CD4-positive, alpha-beta T cell (primary cell): ENCODE measurements around the gene WNK1. TPM values are rescaled to one million over a fixed set of nuclear protein-coding genes. Genes with fewer than 3 reads are reported as not detected.

Source experiments
- ATAC-seq: fragments of 200-7000 bp; cut with Tn5 transposase; one replicate; pipeline ENCODE4 v1.10.0; 2022; ENCODE audit warnings: mild to moderate bottlenecking; ENCODE audit not compliant: poor library complexity
- CTCF ChIA-PET: fragments of 350-600 bp; sonication (Branson Sonifier 250); formaldehyde crosslinking; loops from one replicate; lab custom pipeline; 2021; ENCODE audit warnings: antibody characterized with exemption, inconsistent platforms; lab: Charles Lee
- POLR2A ChIA-PET: fragments of 350-600 bp; sonication (Branson Sonifier 250); formaldehyde crosslinking; loops from one replicate; lab custom pipeline; 2021; ENCODE audit warnings: antibody characterized with exemption, inconsistent platforms; lab: Charles Lee
- DNase-seq, 14 experiments: peaks; one replicate each; pipeline ENCODE4 v3.0.0-alpha.2; 2013 to 2020; ENCODE audit warnings: mixed read lengths in 2 of 14
- H3K27ac ChIP-seq, 2 donors: one replicate each; pipeline versions ENCODE4 v1.5.1 to v1.7.0; 2013; ENCODE audit warnings: low read length in 2 of 2, low read depth in 1 of 2, mild to moderate bottlenecking in 1 of 2
- H3K27me3 ChIP-seq, 2 experiments: 1 replicate in 1 of 2; 2 replicates in 1 of 2; pipeline versions ENCODE4 v1.6.1 to v1.7.0; 2013; ENCODE audit warnings: low read length in 2 of 2, control low read depth in 1 of 2, mild to moderate bottlenecking in 1 of 2, moderate library complexity in 1 of 2; ENCODE audit not compliant: insufficient read depth in 2 of 2, control insufficient read depth in 1 of 2
- H3K36me3 ChIP-seq: one replicate; pipeline ENCODE4 v1.6.1; 2013; ENCODE audit warnings: low read length, control low read depth; ENCODE audit not compliant: insufficient read depth
- H3K4me1 ChIP-seq: one replicate; pipeline ENCODE4 v1.6.1; 2013; ENCODE audit warnings: low read length, control low read depth; ENCODE audit not compliant: insufficient read depth
- H3K4me3 ChIP-seq: one replicate; pipeline ENCODE4 v1.5.1; 2013; ENCODE audit warnings: mild to moderate bottlenecking, low read length, moderate library complexity
- H3K9me3 ChIP-seq, 2 experiments: 1 replicate in 1 of 2; 2 replicates in 1 of 2; pipeline versions ENCODE4 v1.6.1 to v1.7.0; 2013; ENCODE audit warnings: low read length in 2 of 2, mild to moderate bottlenecking in 2 of 2, control low read depth in 1 of 2, moderate library complexity in 1 of 2; ENCODE audit not compliant: control insufficient read depth in 1 of 2, insufficient read depth in 1 of 2
- H3K27ac Mint-ChIP-seq: one replicate; pipeline ENCODE4 v1.8.0; 2020; ENCODE audit warnings: mixed read lengths
- H3K27me3 Mint-ChIP-seq: one replicate; pipeline ENCODE4 v1.8.0; 2021; ENCODE audit warnings: mixed read lengths
- H3K36me3 Mint-ChIP-seq: one replicate; pipeline ENCODE4 v1.8.0; 2021; ENCODE audit warnings: low read depth, mixed read lengths
- H3K4me1 Mint-ChIP-seq: one replicate; pipeline ENCODE4 v1.8.0; 2021; ENCODE audit warnings: low read depth, mixed read lengths
- H3K4me3 Mint-ChIP-seq: one replicate; pipeline ENCODE4 v1.8.0; 2020; ENCODE audit warnings: mild to moderate bottlenecking, mixed read lengths
- H3K9me3 Mint-ChIP-seq: one replicate; pipeline ENCODE4 v1.8.0; 2020; ENCODE audit warnings: mixed read lengths
- intact Hi-C, 2 experiments: fragments of 100-400 bp; cut with DNase I in 1 of 2; cut with micrococcal nuclease in 1 of 2; formaldehyde crosslinking; loops; one replicate each; pipeline versions ENCODE4 v1.15.1 to v1.9.0; 2023 to 2025; cut with DNase I, micrococcal nuclease
- total RNA-seq, 174 experiments: library from RNA in 2 of 174; stranded (reverse) in 2 of 174; gene quantifications; one replicate each; pipeline ENCODE4 v1.2.3 and lab custom pipeline; 2021 to 2026
- TF ChIP-seq, protein P1 (sequence below): fragments of 200-600 bp; IDR thresholded peaks from one replicate; pipeline ENCODE4 v1.8.0; 2022; ENCODE audit warnings: antibody characterized with exemption, mild to moderate bottlenecking

Gene WNK1
- total RNA-seq, 2 experiments from 2014 or later, result 193 to 198 TPM

DNA sequence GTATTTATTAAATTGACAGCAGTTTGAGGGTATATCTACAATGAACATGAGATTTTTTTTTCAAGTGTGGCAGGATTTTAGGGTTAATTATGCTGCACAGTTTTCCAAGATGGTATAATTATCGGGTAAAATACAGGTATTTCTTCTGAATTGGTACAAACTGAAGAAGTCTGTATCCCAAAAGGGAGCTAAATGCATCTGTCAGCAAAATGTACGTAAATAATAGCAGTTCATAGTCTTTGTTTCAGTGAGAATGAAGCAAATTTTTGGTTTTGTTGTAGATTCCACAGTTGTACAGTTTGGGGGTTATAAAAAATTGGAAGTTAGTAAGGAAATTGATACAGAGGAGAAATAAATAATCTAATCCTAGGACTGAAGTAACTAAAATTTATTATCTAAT lies 133.8 kb downstream of the WNK1 start:
- no peak overlapping the region for H3K27ac ChIP-seq
- Mint-ChIP-seq H3K4me1 (no peaks in the 10 kb centered on the region), H3K9me3 (no peaks in the 10 kb centered on the region), H3K27me3 (no peaks in the 10 kb centered on the region), H3K27ac (no peak overlapping the region), H3K36me3 (peaks cover 96% of the 10 kb centered on the region), H3K4me3 (no peak overlapping the region)
- ChIA-PET POLR2A (no interaction called here), CTCF (no interaction called here)
- H3K9me3 ChIP-seq, result no peaks in the 10 kb centered on the region
- no peaks in the 10 kb centered on the region for H3K4me1 ChIP-seq
- DNase-seq (no peak), ATAC-seq (no peak)
- no peak overlapping the region for H3K4me3 ChIP-seq
- TF ChIP-seq, protein P1, sequence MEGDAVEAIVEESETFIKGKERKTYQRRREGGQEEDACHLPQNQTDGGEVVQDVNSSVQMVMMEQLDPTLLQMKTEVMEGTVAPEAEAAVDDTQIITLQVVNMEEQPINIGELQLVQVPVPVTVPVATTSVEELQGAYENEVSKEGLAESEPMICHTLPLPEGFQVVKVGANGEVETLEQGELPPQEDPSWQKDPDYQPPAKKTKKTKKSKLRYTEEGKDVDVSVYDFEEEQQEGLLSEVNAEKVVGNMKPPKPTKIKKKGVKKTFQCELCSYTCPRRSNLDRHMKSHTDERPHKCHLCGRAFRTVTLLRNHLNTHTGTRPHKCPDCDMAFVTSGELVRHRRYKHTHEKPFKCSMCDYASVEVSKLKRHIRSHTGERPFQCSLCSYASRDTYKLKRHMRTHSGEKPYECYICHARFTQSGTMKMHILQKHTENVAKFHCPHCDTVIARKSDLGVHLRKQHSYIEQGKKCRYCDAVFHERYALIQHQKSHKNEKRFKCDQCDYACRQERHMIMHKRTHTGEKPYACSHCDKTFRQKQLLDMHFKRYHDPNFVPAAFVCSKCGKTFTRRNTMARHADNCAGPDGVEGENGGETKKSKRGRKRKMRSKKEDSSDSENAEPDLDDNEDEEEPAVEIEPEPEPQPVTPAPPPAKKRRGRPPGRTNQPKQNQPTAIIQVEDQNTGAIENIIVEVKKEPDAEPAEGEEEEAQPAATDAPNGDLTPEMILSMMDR, result no peak
- intact Hi-C loops, result no loop called here
- peaks cover 95% of the 10 kb centered on the region for H3K36me3 ChIP-seq
- H3K27me3 ChIP-seq, result no peaks in the 10 kb centered on the region

DNA sequence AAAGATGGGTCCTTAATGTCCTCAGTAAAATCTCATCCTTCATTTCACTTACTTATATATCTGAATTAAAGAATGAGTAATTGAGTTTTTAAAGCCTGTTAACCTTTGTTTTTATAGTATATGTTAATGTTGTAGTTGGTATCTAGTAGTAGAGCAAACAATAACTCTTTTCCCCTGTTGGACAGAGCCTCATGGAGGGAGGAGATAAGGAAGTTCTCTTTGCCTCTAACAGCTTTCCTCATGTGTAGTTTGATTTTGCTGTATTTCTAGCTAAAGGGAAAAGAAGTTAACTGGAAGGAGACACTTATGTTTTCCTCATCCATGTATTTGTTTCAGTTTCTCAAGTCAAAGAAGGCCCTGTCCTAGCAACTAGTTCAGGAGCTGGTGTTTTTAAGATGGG lies 141.8 kb downstream of the WNK1 start:
- Mint-ChIP-seq H3K4me1 (no peaks in the 10 kb centered on the region), H3K36me3 (peaks cover 81% of the 10 kb centered on the region), H3K27me3 (no peaks in the 10 kb centered on the region), H3K27ac (no peak overlapping the region), H3K9me3 (no peaks in the 10 kb centered on the region), H3K4me3 (no peak overlapping the region)
- DNase-seq (no peak), ATAC-seq (no peak)
- CTCF ChIA-PET, result no interaction called here
- Histone ChIP-seq H3K4me1 (no peaks in the 10 kb centered on the region), H3K4me3 (no peak overlapping the region), H3K27me3 (no peaks in the 10 kb centered on the region), H3K27ac (no peak overlapping the region), H3K36me3 (peaks cover 82% of the 10 kb centered on the region), H3K9me3 (no peaks in the 10 kb centered on the region)
- POLR2A ChIA-PET, result no interaction called here
- TF ChIP-seq, protein P1, result no peak
- intact Hi-C loops, result no loop called here

DNA sequence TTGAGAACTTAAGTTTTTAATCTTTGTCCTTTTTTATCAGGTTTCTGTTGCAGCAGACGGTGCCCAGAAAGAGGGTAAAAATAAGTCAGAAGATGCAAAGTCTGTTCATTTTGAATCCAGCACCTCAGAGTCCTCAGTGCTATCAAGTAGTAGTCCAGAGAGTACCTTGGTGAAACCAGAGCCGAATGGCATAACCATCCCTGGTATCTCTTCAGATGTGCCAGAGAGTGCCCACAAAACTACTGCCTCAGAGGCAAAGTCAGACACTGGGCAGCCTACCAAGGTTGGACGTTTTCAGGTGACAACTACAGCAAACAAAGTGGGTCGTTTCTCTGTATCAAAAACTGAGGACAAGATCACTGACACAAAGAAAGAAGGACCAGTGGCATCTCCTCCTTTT lies 143.7 kb downstream of the WNK1 start:
- Histone ChIP-seq H3K4me3 (no peak overlapping the region), H3K9me3 (no peaks in the 10 kb centered on the region), H3K4me1 (no peaks in the 10 kb centered on the region), H3K27me3 (no peaks in the 10 kb centered on the region), H3K36me3 (peaks cover 85% of the 10 kb centered on the region), H3K27ac (no peak overlapping the region)
- H3K4me1 Mint-ChIP-seq, result no peaks in the 10 kb centered on the region
- intact Hi-C loops, result no loop called here
- no peaks in the 10 kb centered on the region for H3K9me3 Mint-ChIP-seq
- TF ChIP-seq, protein P1, result no peak
- H3K4me3 Mint-ChIP-seq, result no peak overlapping the region
- DNase-seq (no peak), ATAC-seq (no peak)
- H3K27ac Mint-ChIP-seq, result no peak overlapping the region
- no peaks in the 10 kb centered on the region for H3K27me3 Mint-ChIP-seq
- POLR2A ChIA-PET, result no interaction called here
- peaks cover 84% of the 10 kb centered on the region for H3K36me3 Mint-ChIP-seq
- CTCF ChIA-PET, result interaction anchor here (1.0 kb wide), 1 partner anchor 9 kb away, joined by 3 read pairs; no protein-coding TSS in a partner anchor
